HG03439 (cell line): ENCODE results near the gene PRELP.
"Not testable (repeated sequence)": the region's sequence is repeated elsewhere in the genome, so short reads cannot be mapped to it uniquely, and the experiment has no call there.

ENCODE experiments used
- ATAC-seq: cut with Tn5 transposase; IDR thresholded peaks from one replicate; pipeline ENCODE4 v1.9.1; 2021; ENCODE audit warnings: mild to moderate bottlenecking, moderate library complexity; ENCODE audit not compliant: unreplicated experiment

The PRELP gene

DNA sequence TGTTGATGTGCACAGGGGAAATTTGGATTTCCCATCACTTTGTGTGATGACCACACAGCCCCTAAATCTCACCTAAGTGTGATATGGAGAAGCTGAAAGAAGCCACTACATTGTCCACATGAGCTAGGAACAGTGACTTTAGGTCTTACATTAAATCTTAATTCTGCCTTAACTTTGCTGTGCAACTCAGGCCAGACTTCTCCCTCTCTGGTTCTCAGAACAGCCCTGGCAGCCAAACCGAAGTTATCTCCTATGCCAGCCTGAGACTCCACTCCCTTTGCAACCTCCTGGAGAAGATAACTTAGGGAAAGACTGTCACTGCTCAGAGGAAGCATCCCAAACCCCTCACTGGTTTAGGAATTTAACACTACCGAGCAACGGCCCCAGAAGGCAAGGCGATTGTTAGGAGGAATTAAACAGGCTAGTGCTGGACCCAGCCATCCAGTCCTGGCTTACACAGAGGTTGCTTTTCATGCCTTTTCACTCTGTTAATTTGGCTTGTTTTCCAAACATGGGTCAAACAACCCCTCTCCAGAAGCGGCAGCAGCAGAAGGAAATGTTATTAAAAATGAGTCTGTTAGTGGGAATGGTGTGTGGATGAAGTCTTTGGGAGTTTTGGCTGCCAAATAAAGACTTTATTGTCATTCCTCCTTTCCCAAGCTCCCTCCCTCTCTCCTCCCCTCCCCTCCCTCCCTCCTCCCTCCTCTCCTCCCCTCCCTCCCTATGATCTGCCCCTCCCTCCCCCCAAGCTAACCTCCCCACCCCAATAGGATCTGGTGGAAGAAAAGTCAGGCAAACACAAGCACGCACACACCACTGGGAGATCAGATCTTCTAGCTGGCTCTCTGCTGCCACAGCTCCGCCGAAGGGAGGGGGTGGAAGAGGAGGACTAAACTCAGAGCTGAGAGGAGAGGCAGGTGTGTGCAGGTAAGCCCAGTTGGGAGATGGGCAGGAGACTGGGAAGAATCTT lies at the start of gene PRELP:
Gene PRELP (plus strand): TSS at position 795 of the 970 bp plus-strand sequence. CDS start 7,379 bp downstream, outside the sequence.
- no peak for ATAC-seq

DNA sequence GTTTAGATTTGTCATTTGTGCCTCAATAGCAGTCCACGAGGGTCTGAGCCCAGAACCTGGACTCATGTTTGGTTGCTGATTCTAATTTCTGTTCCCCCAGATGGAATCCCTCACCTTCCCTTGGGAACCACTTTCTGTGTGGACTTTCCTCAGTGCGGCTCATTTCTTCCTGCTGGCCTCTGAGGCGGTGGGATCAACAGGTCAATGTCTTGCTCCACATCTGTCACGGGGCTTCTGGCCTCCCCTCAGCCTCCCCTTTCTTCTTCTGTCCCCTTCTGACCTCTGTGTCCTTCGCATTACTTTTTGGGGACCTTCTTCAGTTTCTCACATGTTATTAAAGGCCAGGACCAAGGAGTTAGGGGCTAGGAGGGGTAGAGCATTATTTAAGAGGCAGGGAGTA lies 49.2 kb upstream of the PRELP start:
- no peak for ATAC-seq

DNA sequence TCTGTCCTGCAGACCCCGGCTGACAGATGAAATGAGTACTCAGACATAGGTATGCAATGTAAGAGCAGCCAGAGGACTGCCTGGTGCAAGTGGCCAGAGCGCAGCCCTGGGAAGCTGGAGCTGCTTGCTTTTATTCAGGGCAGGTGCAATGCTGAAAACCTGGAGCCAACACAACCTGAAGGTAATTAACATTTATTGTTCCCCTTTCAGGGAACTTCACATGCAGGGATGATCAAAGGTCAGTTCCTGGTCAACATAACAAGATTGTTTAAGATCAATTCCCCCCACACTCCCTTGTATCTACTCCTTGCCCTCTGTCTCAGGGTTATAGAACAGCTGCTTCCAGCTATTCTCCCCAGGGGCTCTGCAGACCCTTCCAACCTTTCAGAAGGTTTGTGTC lies 48.7 kb upstream of the PRELP start:
- ATAC-seq = no peak

DNA sequence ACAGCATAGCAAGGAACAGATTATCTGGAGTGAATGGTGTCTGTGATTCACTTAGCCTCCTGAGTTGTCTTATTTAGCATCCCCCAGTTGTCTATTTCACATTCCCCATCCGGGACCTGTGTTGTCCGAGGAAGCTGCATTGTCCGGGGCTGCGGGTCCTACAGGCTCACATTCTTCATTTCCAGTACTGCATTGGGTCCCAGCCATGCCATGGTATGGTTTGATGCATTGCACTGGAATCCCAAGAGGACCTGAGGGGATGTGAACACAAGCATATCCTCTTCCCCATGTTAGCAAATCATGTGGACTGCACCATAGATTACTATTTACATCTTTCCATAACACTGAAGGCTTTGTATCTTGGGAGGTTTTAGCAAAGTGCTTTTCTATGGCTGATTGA lies 48.2 kb upstream of the PRELP start:
- no peak for ATAC-seq

DNA sequence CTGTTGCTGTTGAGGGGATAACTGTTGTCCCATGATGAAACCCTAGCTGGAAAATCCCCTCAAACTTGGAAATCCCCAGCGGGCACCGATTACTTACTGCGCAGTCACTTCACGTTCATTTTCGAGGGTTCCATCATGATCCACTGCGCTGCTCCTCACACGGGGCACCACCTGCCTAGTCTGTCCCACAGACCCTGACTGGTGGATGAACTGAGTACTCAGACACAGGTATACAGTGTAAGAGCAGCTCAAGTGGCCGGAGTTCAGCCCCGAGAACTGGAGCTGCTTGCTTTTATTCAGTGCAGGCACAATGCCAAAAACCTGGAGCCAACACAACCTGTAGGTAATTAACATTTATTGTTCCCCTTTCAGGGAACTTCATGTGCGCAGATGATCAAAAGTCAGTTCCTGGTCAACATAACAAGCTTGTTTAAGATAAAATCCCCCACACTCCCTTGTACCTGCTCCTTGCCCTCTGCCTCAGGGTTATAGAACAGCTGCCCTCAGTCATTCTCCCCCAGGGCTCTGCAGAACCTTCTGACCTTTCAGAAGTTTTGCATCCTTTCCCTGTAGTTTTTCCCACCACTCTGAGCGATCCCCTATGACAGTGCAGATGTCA lies 46.5 kb upstream of the PRELP start:
- peak; percentile 73 for ATAC-seq

DNA sequence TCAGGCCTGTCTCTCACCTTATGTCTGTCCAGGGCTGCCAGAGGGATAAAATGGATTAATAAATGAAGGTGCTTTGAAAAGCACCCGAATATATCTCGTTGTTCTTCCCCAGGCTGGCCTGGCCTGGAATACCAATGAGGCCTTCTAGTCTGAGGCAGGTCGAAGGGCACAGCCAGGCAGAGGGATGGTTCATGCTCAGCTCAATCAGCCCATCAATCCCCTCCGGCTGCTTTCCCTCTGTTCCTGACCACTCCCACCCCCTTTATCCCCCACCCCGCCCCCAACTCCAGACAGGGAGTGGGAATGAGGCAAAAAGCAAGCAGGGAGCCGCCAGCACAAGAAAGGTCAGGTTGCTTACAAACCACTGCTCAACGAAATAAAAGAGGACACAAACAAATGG lies 40.0 kb upstream of the PRELP start:
- ATAC-seq = no peak

DNA sequence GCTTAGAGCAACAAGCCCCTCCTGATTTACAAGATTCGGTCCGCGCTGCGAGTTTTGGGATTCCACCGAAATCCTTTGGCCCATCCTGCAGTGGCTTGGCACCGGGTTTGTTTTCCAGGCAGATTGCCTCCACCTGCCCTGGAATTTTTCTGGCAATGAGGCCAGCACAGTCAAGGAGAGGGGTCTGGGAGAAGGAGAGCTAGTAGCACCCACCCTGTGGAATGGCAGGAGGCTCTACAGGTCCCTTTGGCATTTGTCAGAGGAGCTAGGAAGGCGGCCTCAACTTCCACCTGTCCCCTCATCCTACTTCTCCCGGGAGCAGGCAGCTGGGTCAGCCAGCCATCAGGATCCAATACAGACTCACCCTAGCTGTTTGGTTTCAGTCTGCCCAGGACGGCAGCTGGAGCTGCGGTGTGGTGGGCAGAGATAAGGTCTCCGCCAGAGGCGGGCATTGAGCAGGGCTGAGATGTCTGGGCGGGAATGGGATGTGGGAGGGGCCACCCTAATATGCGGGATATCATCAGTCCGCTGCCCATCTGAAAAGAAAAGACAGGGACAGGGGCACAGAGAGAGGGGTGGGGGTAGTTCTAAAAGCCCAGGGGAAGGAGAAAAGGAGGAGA lies 37.8 kb upstream of the PRELP start:
- ATAC-seq = no peak

DNA sequence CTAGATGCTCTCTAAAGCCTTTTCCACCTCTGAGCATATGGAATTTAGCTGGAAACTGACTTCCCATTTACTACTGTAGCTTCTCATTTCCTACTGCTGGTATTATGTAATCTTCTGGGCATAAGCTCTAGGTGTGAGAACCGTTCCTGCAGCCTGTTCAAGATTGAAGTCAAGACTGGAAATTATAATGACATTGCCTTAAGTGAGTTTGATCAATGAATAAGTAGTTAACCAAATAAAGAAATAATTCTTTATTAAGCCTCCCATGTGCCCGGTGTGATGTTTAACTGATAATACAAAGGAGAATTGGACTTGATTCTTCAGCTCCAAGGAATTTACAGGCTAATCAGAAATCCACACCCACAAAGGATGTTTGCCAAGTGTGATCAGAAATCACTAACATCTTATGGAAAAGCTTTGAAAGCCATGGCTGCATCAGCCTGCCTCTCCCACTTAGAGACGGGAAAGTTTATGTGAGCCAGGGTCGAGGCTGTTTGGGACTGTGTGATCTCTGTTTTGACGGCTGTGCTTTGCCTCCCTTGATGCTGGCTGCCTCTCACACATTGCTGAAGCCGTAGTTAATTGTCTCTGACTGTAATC lies 36.4 kb upstream of the PRELP start:
- ATAC-seq = no peak

DNA sequence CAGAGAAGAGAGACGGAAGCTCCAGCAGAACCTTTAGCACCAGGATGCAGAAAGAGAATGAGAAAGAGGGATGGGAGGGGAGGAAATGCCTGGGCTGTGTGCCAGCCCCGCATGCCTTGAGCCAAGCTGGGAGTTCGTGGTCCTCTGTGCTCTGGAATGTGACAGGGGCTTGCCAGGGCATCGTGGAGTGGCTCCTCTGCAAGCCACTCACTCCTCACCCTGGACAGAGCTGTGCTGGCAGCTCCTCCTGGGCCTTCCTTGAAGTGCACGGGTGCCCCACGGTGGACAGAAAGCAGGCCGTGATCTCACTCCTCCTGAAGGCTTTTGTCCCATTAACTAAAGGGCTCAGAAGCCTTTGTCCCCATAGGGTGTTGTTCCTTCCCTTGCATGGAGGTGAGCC lies 34.8 kb upstream of the PRELP start:
- no peak for ATAC-seq

DNA sequence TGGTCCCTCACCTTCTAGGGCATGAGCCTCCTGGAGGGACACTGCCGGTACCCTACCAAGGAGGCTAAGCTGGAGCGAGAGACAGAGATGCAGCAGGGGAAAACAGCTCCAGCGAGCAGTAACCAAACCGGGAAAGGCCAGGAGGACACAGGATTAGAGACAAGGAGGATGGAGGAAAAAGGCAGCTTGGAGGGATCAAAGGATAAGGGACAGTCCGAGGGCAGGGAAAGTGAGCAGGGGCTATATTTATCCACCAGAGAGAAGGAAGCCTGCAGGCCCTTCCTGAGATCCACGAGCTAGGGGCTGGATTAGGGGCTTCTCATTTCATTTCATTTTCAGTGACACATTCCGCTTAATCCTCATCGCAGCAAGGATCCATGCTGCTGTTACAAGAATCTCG lies 33.8 kb upstream of the PRELP start:
- ATAC-seq = no peak

DNA sequence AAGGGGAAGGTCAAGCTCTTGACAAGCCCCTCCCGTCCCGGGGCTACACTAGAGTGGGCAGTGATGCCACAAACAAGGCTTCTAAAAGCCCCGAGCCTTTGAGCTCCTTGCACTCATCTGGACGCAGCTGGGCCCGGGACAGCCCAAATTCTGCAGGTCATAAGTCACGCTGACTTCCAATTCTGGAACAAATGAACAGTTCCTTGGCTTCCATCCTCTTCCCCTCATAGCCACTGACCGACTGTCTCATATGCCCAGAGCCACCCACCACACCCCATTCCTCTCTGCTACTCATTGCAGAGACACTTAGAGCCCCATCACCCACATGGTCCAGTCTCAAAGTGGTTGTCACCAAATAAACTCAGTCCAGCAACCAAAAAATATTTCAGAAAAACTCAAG lies 32.8 kb upstream of the PRELP start:
- no peak for ATAC-seq

DNA sequence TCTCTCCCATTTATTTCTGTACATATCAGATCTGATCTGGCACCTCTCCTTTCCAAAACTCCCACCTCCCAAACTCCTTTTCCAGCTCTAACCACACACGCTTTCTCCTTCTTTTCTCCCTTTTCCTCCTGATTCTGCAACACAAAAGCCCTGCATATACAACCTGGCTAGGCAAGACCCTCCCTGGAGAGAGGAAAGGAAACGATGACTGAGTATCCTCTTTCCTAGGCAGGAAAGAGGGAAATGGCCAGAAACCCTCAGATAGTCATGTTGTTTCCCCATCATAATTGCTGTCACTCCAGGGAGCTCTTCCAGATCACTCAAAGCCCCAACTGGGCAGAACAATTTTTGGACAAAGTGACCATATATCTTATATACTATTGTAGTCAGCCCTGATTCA lies 32.3 kb upstream of the PRELP start:
- no peak for ATAC-seq

DNA sequence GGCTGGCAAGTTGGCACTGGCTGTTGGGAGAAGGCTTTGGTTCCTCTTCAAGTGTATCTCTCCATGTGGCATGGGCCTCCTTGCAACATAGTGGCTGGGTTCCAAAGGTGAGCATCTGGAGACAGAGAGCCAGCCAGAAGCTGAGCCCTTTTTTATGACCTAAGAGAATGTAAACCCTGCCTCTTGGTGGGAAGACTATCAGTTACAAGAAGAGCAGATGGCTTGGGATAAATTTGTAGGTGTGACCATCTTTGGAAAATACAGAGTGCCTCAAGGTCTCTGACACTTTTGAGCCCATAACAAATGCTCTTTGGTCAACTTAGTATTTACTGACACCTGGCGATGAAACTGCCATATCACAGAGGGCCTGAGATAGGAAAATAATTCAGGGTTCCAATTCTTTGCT lies 31.4 kb upstream of the PRELP start:
- ATAC-seq = no peak

DNA sequence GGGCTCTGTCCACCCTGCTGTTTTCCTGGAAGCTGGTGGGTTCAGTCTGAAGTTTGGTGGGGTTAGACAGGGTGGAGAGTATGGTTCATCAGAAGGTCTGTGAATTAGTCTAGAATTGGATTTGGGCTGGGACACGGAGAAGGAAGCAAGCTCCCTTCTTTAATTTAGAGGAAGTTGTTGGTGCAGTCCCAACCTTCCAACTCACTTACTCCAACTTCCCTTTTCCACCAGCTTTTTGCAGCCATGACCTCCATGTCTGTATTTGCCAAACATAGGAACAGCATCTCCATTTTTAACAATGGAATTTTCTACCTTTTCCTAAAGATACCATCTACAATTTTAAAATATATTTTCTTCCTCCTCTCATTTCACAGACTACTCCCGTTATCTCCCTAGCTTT lies 28.5 kb upstream of the PRELP start:
- ATAC-seq = no peak

DNA sequence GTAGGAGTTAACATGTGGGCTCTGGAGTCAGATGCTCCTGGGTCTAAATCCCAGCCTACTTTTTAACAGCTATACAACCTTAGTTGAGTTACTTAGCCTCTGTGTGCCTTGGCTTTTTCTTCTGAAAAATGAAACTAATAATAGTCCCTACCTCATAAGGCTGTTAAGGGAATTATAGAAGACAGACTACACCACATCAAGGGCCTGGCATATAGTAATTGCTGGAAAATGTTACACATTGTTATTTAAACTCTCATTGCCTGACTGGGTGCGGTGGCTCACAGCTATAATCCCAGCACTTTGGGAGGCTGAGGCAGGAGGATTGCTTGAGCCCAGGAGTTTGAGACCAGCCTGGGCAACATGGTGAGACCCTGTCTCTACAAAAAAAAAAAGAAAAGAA lies 28.0 kb upstream of the PRELP start:
- ATAC-seq = not testable (repeated sequence)

DNA sequence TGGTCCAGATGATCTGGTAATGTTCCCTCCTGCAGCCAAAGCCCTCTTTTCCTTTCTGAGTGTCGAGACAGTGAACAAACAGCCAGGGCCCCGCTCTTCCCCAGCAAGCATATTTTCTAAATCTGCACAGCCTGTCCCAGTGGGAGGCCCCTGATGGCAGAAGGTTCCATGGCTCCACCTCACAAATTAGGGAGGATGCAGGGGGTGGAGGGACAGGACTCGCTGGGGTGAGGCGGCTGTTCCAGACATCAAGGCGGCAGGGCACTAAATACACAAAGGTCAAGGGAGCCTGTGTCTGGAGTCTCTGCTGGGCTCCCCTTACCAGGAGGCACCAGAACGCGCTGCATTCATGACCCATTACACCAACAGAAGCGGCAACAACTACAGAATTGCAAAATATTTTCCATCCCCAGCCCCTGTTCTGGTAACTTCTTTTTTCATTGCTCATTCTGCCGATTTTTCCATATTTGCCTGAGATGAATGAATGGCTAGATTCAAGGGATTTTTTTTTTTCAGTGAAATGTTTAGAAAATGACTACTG lies 27.0 kb upstream of the PRELP start:
- ATAC-seq = no peak

DNA sequence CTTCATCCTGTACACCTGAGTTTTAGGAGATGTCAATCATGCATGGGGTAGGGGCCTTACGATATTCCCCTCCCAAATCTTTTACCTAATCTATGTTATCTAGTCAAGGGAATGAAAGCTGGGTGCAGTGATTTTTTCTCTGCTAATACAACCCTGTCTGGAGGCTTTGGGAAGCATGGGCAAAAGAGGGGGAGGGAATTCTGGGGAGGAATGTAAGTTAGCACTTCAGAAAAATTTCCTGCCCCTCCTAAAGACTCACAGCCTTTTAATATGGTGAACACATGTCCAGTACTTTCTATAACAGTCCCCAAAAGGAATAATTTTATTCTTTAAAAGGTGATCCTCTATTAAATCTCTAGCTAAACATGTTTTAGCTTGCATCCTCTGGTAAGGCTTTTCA lies 25.6 kb upstream of the PRELP start:
- ATAC-seq = no peak

DNA sequence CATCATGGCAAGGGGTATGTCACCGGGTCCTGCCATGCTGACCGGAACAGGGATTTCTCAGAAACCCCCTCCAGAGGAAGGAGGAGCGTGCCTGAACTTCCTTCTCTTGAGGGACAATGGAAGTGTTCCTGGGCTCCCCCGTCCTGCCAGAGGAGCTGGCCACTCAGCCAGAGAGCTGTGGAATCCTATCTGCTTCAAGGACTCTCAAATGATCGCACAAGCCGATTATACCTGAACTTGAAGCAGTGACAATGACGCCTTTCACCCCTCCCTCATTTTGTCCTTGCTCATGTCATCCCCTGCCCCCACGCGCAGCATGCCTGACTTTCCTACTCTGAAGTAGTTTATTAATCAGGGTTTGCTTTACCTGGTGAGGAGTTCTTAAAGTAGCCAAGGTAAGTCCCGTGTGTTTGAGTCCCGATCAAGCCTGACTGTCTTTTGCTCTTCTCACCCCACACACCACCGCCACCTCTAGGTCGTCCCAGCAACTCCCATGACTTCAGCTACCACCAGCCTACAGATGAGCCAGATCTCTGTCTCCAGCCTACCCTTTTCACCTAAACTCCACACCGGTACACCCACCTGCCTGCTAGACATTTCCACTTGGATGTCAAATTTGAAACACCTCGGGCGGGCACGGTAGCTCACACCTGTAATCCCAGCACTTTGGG lies 25.0 kb upstream of the PRELP start:
- ATAC-seq = no peak

DNA sequence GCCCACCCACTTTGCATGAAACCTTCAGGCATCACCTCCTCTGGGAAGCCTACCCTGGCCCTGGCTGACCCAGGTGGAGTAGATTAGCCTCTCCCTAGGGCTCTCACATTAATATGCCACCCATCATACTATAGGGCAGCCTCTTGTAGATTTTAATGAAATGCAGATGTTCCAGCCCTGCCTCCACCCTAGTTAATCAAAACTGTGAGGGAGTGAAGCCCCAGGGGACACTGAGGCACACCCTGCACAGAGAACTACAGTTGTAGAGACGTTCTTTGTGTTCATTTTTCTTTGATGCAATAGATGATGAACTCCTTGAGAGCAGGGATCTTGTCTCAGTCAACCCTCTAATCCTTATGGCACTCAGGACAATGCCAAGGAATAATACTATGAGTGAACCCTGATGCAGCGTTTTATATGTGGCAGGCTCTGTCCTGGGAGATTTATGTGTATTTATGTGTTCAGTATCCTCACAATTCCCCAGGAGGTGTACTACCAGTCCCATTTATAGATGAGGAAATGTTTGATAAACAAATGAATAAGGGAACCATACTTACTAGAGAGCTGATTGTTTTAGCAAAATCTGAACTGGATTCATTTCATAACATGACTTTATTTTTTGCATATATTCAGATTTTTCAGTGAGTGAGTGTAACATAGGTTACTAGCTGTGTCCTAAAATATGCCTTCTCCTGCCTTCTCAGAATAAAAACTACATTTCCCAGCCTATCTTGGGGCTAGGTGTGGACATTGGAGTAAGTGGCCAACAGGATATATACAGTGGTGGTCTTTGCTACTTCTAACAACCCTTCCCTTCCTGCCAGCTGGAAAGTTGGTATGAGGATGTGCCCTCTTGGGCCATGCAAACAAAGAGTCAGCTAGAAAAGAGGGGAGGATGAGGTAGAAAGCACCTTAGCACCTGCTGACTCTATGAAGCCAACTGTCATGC lies 23.5 kb upstream of the PRELP start:
- ATAC-seq = no peak

DNA sequence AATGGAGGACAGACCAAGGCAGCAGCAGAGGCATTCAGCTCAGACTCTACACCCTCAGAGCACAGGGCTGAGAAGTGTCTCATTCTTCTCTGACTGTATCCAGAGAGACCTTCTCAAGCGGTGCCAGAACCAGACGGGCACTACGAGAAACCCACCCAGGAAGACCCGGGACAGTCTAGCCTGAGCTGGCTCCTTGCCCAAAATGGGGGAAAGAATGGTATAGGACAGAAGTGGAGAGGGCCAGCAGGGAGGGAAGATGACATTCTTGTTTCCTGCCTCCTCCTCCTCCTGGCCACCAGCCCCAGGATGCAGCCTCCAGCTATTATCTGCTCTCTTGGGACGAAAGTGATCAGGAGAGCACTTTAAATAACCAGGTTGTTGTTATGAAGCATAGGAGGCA lies 22.6 kb upstream of the PRELP start:
- ATAC-seq = no peak
